Kasumi-1 (cell line): ENCODE measurements around the gene CCDC15.
A peak's percentile ranks its signal among the peaks of the same experiment; 100 is the strongest.
"Not testable (repeated sequence)": the region's sequence is repeated elsewhere in the genome, so short reads cannot be mapped to it uniquely, and the experiment has no call there.

Source experiments
- DNase-seq, 2 experiments: peaks; one replicate each; lab custom pipeline; 2025; lab: John Stamatoyannopoulos, UW

The CCDC15 gene

DNA sequence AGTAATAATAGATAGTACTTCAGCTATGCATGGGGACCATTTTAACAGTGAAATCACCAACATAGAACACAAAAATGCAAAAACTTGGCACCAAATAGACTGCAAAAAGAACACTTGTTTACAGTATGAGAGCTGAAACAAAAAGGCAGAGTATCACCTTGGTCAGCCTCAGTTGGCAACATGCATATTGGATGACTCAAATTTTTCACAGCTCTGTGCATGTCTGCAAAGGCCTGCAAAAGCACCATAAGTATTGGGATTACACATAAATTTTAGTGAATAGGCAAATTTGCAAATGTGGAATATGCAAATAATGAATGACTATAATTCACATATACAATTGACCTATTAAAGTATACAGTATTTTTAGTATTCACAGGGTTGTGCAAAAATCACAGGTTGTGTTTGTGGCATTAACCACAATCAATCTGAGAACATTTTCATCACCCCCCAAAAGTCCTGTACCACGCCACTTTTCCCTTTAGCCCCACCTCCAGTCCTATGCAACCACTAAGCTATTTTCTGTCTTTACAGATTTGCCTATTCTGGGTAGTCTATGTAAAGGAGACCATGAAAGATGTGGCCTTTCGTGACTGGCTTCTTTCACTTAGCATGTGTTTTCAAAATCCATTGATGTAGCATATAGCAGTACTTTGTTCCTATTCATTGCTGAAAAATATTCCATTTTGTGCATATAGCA is 47.2 kb downstream of the CCDC15 start:
- DNase-seq, result no peak

DNA sequence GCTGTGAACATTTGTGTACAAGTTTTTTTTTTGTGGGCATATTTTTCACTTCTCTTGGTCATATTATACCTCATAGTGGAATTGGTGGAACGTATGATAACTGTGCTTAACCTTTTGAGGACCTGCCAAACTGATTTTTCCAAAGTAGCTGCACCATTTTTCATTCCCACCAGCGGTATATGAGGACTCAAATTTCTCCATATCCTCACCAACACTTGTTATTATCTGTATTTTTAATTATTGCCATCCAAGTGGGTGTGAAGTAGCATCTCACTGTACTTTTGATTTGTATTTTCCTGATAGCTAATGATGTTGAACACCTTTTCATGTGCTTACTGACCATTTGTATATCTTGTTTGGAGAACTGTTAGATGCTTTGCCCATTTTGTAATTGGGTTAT is 47.8 kb downstream of the CCDC15 start:
- no peak for DNase-seq

DNA sequence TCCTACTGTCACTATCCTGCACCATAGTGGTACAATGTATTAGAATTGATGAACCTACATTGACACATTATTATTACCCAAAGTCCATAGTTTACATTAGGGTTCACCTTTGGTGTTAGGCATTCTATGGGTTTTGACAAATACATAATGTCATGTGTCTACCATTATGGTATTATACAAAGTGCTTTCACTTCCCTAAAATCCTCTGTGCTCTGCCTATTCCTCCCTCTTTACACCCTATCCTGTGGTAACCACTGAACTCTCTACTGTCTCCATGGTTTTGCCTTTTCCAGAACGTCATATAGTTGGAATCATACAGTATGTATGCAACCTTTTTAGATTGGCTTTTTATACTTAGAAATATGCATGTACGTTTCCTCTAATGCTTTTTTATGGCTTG is 51.5 kb downstream of the CCDC15 start:
- DNase-seq, result no peak

DNA sequence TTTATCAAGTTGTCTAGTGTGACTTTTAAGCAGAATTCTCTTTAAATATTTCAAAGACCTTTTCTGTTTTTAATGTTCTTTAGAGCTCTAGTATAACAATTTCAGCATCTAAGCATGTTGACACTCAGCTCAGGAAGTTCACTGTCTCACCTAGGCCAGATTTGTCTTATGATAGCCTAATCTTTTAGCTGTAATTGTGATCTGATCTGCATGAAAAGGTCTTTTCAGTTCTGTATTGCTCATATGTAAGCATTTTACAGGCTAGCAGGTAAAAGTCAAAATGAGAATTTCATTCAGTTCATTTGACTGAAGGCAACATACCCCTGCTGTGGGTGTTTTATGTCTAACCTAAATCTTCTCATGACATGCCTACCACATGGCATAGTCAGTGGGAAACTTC is 62.4 kb downstream of the CCDC15 start:
- DNase-seq, result no peak

DNA sequence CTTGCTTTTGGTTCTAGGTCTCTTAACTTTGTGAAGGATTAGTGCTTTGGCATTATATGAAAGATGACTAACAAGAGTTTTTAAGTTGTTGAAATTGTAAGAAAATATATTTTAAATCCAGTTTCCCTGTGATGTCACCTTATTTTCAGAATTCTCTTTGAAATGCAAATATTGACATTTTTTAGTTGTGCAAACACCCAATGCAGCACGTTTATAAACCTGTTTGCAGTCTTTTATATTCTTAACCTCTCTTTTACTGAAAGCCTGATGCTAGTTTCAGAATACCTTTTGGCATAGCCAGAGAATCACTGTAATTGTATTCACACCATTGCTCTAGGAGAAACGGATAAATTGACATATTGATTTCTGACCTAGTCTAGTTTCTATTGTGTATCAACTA is 66.3 kb downstream of the CCDC15 start:
- DNase-seq, result no peak

DNA sequence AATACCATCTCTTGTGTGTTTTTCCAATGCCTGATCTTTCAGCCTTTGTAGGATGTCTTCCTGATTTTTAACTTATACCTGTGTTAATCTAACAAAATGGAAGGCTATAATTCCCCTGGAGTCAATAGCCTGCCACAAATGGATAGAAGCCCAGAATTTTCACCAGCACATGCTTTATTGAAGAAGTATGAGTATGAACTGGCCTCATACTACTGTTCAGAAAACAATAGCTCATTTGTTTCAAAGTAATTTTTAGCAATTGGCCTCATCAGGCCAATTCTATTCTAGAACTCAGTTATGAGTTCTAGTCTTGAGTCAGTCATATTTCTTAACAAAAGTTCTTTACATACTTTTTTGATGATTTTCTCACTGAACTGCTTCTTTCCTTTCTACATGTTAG is 68.5 kb downstream of the CCDC15 start:
- DNase-seq, result no peak

DNA sequence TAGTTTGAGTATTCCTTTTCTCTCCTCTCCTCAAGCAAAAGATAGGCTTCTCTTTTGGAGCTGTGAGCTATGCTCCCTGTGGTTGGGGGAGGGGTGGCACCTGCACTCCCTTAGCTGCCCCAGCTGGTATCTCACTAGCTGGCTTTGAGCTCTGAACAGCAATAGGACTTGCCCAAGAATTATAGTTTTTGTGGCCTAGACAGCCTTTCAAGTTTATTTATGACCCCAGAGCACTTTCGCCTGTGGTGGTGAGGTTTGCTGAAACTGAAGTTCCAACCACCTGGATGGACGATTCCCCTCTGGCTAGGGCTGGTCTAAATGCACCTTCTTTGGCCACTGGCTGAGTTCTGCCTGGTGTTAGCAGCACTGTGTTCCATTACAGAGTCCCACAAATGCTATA is 72.0 kb downstream of the CCDC15 start:
- DNase-seq, result no peak

DNA sequence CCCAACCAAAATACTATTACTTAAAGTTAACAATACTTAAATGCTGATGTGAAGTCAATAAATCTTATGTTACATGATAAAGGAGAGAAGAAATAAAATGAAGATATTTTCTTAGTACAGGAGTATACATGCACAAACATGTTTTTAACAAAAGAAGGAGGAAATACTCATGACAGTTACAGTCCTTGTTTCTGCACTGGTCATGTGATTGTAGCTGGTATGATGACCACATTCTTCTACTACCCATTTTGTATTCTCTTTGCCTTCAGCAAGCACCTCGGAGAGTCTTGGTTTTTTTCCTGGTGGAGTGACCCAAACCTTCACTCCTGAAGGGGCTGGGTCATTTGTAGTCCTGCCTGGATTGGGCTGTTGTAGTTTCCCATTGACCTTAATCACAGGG is 75.4 kb downstream of the CCDC15 start:
- DNase-seq, result not testable (repeated sequence)

DNA sequence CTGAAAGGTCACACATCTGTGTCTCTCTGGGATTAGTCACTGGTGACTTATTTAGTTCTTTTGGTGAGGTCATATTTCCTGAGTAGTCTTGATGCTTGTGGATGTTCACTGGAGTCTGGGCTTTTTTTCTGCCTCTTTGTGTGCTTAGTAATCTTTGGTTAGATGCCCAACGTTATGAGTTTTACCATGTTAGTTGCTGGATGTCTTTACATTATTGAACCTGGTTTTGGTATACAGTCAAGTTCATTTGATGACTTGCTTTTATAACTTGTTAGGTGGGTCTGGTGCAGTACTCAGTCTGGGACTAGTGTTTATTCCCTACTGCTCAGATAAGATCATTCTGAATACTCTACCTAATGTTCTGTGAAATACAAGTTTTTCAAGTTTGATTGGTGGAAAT is 82.9 kb downstream of the CCDC15 start:
- no peak for DNase-seq

DNA sequence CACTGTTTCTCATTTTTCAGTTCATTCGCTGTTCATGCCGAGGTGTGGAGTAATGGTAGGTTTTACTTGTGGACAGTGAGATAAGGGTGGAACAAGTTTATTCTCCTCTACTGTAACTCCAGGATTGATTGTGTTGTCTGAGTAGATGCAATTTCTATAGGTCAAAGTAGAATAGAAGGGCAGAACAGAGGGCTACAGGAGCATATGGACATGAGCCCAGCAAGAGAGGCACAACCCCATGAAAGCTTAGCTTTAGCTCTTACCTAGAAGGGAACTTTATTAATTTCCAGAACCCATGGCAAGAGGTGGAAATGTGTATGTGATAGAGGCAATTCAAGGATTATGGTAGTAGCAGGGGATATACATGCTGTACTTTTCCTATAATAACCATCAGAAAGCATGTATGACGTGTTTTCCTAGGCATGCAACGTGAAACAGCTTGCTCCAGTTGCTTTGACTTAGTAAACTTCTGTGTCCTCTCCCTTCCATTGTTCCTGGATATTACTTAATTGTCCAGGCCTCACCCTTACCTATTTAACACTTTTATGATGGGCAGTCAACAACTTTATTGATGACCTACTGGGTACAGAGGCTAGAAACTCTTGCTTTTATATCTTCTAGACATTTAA is 95.3 kb downstream of the CCDC15 start:
- DNase-seq, result no peak

DNA sequence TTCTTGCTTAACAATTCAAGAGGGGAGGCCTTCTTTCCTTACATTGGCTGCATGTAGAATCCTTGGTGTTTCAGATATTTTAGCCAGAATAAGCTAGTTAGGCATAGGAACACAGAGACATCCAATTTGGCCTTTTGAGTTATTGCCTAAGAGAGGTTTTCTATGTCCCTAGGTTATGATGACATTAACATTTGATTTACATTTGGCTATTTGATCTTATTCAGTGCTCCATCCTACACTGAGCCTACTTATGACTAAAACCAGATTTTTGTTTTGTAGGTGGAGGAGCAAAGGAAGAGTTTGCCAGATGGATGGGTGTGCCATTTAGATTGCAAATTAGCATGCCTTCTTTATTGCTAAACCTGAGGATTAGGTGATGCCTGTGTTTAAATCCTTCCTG is 98.0 kb downstream of the CCDC15 start:
- no peak for DNase-seq

DNA sequence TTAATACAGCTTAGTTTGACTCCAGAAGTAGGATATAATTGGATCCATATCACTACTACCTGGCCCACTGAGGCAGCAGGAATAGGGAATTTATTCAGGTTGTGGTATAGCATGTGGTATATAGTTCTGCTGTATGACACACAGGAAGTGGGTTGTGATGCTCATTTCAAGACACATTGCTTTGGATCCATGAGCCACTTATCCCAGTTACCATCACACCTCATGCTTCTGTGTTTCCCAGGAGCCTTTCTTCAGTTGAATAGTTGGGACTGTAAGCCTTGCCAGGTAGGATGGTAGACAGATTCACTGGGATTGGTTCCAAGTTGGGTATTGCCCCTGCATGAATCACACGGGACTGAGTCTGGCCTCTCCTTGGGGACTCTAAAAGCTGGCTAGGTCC is 99.2 kb downstream of the CCDC15 start:
- DNase-seq, result no peak

DNA sequence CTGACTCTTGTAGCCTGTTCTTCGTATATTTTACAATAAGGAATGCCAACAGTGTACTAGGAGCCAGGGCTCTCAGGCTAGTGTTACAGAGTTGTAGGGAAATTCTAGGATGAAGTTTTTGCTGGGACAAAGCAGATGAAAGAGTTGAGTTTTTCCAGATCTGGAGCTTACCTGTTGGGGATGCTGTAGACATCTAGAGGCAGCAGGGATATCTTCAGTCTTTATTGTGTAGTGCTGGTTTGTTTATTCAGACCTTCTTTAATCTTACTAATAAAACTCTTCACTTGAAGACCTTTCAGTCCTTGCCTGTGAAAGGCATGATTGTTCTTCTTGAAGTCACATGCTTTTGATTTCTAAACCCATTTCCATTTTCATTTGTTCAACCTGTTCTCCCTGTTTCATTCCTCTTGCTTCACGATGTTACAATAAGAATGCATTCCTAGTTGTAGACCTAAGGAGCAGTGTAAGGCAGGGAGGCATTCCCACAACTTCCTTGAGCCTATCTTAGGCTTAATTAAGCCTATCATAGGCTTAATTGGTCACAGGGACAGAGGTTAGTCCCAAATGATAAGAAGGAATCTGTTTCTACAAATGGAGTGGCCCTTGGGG is 101.2 kb downstream of the CCDC15 start:
- DNase-seq, result no peak

DNA sequence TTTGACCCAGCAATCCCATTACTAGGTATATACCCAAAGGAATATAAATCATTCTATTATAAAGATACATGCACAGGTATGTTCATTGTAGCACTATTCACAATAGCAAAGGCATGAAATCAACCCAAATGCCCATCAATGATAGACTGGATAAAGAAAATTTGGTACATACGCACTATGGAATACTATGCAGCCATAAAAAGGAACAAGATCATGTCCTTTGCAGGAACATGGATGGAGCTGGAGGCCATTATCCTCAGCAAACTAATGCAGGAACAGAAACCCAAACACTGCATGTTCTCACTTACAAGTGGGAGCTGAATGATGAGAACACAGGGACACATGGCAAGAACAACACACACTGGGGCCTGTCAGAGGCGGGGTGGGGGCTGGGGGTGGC is 102.1 kb downstream of the CCDC15 start:
- DNase-seq, result not testable (repeated sequence)

DNA sequence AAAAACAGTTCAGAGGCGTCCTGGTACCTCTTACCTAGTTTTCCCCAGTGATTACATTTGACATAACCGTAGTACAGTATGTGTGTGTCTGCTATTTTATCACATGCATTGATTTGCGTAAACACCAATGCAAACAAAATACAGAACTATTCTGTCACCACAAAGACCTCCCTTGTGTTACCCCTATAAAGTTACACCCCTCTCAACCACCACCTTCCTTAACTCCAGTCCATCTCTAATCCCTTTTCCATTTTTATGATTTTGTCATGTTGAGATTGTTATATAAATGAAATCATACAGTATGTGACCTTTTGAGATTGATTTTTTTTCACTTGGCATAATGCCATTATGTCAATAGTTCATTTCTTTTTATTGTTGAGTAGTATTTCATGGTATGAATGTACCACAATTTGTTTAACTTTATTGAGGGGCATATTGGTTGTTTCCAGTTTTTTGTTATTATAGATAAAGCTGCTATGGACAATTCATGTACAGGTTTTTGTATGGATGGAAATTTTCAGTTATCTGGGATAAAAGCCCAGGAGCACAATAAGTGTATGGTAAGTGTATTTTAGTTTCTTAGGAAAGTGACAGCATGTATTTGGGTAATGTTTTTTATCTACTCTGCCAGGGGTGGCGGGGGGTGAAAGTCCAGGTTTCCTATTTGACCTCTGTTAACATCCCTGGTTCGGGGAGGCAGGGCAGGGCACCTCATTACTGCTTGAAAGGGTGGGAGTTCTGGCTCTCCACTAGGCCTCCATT is 103.1 kb downstream of the CCDC15 start:
- DNase-seq, result no peak

DNA sequence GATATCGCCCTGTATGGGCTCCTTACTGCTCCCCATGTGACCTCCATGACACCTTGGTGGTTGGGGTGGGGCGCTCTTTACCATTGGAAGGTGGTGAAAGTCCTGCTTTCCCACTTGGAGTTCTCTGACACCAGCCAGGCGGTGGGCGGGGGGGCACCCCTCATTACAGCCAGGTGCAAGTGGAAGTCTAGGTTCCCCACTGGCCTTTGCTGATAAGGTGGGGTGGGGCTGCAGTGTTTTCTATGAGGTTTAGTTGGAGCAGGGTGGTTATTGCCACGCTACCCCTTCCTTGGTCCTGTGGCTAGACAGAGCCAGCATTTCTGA is 103.7 kb downstream of the CCDC15 start:
- DNase-seq, result no peak

DNA sequence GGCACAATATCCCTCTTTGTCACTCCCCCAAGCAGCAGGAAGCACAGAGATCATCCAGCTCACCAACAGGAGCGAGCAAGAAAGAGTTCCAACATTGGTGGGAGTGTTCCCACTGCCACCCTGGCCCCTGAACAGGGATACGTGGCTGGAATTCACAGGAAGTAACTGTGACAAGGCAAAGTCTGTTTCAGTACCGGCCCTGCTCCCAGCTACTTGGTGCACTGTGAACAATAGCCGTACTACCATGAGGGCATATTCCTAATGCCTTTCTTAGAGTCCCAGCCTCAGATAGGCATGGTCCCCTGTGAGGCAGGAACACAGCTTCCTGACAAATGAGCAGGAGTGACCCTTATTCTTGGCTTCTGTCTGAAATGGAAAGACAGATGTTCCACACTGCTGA is 107.3 kb downstream of the CCDC15 start:
- no peak for DNase-seq

DNA sequence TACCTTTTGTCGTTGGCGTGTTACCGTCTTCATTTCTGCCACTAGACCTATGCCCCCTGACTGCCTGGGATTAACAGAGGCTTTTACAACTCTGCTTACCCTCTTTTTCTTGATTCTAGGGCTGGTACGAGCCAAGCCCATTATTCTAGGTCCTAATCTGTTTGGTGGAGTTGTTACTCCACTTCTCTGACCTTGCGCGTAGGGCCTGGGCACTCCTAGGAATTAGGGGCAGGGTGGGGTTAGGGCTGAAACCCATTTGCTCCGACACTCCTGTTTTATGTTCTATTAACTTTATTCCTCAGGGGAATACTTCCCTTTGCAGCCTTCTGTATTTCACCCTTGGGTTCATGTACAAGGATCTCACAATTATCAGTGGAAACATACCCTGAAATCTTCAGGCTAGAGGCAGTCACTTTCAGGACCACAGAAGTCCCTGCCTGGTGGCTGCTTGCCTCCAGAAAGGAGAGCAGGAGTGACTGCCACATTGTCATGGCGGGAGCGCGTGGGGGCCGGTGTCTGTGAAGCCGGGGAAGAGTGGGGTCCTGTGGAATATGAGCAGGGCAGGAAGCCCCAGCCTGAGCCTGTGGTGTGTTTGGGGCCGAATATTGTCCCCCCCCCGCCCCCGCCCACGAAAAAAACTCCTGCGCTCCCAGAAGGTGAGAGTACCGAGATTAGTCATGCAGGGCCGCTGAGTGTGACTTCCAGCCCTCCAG is 108.4 kb downstream of the CCDC15 start:
- no peak for DNase-seq

DNA sequence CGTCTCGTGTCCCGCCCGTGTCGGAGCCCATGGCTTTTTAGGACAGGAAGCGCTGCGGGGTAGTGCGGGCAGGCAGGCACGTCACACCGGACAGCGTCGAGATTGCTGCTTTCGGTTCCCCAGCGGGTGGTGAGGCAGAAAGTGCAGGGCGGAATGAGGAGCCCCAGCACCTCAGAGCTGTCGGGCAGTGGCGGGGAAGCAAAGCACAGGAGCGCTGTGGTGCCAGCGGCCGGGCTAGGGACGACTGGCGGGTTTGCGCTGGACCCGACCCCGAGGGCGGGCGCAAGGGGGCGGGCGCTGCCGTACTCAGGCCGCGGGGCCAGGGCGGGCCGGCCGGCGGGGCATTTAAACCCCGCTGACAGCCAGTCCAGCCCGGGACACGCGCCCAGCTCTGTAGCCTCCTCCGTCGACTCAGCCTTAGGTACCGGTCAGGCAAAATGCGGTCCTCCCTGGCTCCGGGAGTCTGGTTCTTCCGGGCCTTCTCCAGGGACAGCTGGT is 109.0 kb downstream of the CCDC15 start, which contains the start of gene SLC37A2:
Gene SLC37A2 (plus strand): TSS at position 375 of the 498 bp plus-strand sequence. CDS start 63 bp downstream, at position 438.
- DNase-seq, result peak; percentile 8 to 9

DNA sequence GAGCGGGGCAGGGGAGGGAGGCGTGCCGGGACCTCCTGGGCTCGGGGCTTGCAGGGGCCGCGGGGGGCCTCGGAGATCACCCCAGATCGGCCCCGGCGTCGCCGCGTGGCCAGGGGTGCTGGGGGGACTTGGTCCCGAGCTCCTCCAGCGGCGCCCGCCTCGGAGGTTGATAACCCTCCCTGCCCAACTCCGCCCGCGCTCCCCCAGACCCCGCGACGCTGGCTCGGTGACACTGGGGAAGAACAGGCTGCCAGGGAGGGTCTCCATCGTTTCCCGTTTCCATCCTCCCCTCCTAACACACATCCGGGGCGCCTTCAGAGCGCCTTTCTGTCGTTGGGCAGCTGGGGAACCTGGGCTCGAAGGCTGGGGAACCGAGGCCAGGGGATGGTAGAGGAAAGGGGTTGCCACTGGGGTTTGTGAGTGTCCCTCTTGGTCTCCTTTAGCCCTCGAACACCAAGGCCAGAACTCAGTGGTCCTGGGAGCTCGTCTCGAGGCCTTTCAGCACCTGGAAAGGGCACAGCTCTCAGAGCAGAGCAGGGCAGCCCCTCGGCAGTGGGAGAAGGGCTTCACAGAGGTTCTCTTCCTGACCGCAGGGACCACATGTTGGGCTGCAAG is 109.5 kb downstream of the CCDC15 start:
- no peak for DNase-seq

DNA sequence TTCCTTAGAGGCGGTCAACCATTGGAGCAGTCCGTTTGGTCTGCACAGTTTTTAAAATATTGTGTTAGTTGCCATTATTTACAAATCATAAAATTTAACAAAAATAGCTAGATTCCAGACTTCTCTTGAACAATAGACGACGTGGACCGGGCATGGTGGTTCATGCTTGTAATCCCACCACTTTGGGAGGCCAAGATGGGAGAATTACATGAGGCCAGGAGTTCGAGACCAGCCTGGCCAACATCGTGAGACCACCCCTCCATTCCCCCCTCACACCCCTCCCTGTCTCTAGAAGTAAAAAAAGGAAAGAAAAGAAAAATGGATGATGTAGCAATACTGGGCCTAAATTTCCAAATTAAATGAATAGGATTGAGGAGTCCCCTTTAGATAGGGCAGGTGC is 110.1 kb downstream of the CCDC15 start:
- DNase-seq, result no peak

DNA sequence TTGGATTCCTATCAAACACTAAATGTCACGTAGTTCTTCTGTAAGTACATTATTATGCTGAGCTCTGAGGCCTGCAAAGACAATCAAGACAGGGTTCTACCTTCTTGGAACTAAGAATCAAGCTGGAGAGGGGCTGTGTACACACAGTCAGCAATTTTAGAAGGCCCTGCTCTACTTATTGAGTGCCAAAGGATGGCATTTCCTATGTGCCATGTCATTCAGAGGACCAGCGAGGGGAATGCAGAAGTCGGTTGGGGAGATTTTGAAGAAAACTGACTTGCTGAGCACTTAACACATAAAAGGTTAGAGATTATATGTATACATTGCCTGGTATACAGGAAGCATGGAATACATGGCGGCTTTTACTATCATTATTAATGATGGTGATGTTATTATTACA is 114.4 kb downstream of the CCDC15 start:
- no peak for DNase-seq
